ENCODE data around the gene NUDT8.
A peak's percentile ranks its signal among the peaks of the same experiment; 100 is the strongest.
"Not testable (repeated sequence)": the region's sequence is repeated elsewhere in the genome, so short reads cannot be mapped to it uniquely, and the experiment has no call there.

NUDT8 gene

GRCh38 chr11:67659651-67660165 is 30.0 kb upstream of the NUDT8 start:
- not testable (repeated sequence) for DNase-seq

- DNase-seq: no peak
These were observed 27.6 kb upstream of the NUDT8 start for GRCh38 chr11:67657300-67657699.

GRCh38 chr11:67656278-67656922 is 26.7 kb upstream of the NUDT8 start:
- no peak for DNase-seq

- no peak for DNase-seq
These were observed 24.5 kb upstream of the NUDT8 start for GRCh38 chr11:67654225-67654624.

GRCh38 chr11:67652965-67653845 is 23.5 kb upstream of the NUDT8 start:
- no peak for DNase-seq

GRCh38 chr11:67651976-67652781 is 22.4 kb upstream of the NUDT8 start:
- no peak for DNase-seq

GRCh38 chr11:67649634-67650510 is 20.1 kb upstream of the NUDT8 start:
- no peak for DNase-seq

GRCh38 chr11:67648796-67649613 is 19.3 kb upstream of the NUDT8 start:
- DNase-seq: no peak

GRCh38 chr11:67648140-67648795 is 18.5 kb upstream of the NUDT8 start:
- no peak for DNase-seq

GRCh38 chr11:67647471-67647870 is 17.7 kb upstream of the NUDT8 start:
- no peak for DNase-seq

- peak; percentile 71 for DNase-seq
These were observed 17.0 kb upstream of the NUDT8 start for GRCh38 chr11:67646535-67647336.

- DNase-seq: no peak
These were observed 16.1 kb upstream of the NUDT8 start for GRCh38 chr11:67645521-67646461.

- DNase-seq: no peak
These were observed 15.0 kb upstream of the NUDT8 start for GRCh38 chr11:67644472-67645418.

- no peak for DNase-seq
These were observed 14.3 kb upstream of the NUDT8 start for GRCh38 chr11:67644042-67644441.

GRCh38 chr11:67642173-67643120 is 12.7 kb upstream of the NUDT8 start:
- no peak for DNase-seq
